C4-2B (cell line): ENCODE data around the gene STAC3.

ENCODE experiments used
- H3K27ac ChIP-seq: fragments of 450-650 bp; 2 replicates; pipeline ENCODE4 v1.5.1; 2017
- ZFX ChIP-seq: fragments of 450-650 bp; IDR thresholded peaks from 2 replicates; pipeline ENCODE4 v1.6.1; 2017
- TF ChIP-seq, protein P1 (sequence below): fragments of 450-650 bp; conservative IDR thresholded peaks from 2 replicates; pipeline ENCODE4 v1.5.1; 2017; ENCODE audit warnings: mild to moderate bottlenecking

The STAC3 gene

DNA sequence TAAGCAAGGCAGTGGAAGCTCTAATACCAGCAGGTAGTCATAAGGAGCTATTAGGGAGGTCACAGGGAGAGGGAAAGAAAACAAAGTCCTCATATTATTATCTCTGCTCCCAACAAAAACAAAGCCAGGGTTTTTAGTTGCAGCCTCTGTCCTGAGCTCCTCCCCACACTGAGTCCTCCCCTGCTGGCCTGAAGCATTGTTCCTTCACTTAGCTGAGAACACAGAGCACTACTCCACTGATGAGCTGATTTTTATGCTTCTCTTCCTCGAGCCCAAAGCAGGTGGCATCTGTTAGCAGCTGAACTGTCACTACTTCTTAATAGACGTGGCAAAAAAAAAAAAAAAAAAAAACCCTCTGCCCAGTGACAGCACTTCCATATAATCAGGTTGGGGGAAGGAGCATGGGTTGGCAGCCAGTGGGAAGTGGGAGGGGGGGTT, 10.5 kb upstream of the STAC3 start:
- TF ChIP-seq, protein P1, sequence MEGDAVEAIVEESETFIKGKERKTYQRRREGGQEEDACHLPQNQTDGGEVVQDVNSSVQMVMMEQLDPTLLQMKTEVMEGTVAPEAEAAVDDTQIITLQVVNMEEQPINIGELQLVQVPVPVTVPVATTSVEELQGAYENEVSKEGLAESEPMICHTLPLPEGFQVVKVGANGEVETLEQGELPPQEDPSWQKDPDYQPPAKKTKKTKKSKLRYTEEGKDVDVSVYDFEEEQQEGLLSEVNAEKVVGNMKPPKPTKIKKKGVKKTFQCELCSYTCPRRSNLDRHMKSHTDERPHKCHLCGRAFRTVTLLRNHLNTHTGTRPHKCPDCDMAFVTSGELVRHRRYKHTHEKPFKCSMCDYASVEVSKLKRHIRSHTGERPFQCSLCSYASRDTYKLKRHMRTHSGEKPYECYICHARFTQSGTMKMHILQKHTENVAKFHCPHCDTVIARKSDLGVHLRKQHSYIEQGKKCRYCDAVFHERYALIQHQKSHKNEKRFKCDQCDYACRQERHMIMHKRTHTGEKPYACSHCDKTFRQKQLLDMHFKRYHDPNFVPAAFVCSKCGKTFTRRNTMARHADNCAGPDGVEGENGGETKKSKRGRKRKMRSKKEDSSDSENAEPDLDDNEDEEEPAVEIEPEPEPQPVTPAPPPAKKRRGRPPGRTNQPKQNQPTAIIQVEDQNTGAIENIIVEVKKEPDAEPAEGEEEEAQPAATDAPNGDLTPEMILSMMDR: no peak
- TF ChIP-seq ZFX: no peak
- H3K27ac ChIP-seq: no peak overlapping the region

DNA sequence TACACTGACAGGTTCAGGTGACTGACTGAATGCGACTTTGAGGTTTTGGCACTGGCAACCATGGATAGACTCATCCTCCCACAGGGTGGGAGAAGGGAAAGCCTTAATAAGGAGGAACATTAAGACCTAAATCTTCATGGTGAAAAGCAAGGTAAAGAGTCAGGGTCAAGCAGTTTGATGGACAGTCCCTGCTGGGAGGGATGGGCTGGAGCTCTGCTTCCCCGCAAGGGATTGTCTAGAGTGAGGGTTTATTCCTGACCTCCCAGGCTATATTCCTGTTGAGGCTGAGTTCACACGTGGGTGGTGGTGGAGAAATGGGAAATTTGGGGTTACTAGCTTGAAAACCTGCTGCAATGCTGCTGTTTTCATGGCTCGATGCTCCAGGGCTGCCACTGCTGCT, 9.4 kb upstream of the STAC3 start:
- TF ChIP-seq, protein P1: no peak
- TF ChIP-seq ZFX: no peak

DNA sequence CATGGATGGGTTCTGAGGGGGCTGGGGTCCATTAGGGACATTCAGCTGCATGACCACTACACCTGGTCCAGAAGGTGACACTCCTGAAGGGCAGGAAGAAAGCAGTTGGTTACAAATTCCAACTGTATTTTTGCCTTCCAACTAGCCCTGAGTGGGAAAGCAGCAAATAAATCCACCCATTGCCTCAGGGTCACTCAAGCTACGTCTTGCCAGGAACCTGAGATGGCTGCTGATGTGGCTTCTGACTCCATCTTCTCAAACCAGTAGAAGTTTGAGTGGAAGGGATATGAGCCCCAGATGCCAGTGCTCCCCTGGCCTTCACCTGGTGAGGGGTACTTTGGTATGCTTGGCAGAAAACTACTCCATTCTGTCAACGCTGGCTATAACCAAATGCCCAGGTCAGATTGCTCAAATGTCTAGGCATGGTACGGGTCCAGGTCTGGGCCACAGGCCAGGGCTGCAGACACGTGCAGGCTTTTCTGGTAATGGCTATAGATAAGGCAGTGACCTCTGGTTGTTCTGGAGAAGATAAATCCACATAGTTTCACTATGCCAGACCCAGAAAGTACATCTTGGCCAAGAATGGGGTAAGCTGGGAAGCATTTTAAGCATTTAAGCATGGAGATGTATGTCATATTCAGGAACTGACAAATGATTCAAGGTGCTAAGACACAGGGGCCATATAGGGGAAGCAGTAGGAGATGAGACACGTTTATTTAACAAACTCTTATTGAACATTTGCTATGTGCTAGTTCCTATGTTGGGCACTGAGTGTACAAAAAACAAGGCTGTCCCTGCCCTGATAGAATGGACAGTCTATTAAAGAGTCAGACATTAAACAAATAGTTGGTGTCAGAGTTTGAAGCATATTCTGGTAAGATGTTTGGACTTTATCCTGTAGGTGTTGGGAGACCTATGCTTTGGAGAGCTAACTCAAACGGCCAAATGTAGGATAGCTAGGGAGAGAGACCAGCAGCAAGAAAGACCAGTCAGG, 8.3 kb upstream of the STAC3 start:
- TF ChIP-seq ZFX: no peak
- TF ChIP-seq, protein P1: no peak

More for the DNA sequence above, 9.4 kb upstream of the STAC3 start:
- no peak overlapping the region for H3K27ac ChIP-seq

DNA sequence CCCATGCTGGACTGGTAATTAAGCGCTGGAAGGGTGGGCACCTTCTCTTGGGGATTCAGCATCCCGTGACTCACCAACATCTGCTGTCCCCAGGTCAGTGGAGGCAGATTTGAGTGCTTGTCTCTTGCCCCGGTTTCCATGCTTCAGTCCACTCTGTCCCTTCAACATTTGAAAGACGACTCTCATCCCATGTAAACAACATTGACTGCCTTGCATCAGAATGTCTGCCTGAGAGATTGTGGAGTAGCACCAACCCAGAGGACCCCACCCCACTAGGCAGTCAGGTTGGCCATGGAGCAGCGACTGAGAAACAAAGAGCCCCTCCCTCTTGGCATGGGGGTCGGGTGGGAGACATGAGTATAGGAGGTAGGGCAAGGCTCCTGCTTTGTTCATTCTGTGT, 4.9 kb upstream of the STAC3 start:
- no peak overlapping the region for H3K27ac ChIP-seq
- TF ChIP-seq, protein P1: no peak
- TF ChIP-seq ZFX: no peak

More for the DNA sequence above, 8.3 kb upstream of the STAC3 start:
- no peak overlapping the region for H3K27ac ChIP-seq

DNA sequence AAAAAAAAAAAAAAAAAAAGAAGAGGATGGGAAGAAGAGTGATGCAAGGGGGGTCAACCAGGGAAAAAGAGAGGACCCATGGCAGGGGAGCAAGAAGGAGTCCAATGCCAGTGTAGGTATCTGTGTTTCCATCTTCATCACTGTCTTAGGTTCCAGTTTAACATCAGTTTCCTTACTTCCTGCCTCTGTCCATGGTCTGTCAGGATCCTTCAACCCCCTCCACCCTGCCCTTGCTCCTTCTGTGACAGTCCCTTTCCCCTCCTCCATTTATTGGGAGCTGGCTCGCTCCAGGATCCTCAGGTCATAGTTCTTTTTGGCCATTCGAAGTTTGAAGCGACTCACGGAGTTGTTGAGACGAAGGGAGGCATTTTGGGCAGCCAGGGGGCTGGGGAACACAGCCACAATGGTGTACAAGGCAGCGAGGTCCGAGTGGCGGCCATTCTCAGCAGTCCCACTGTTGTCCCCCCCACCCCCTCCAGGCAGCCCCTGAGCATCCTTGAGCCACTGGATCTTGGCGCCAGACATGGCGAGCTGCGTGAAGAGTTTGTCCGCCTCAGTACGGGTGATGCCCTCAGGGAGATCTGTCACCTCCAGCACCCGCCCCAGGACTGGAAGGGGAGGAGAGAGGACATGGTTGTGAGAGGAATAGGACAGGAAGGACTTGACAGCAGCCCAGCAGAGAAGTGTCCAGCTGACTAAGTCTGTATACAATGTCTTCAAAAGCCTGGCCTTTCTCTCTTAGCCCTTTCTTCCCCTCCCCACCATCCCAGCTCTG, 3.7 kb upstream of the STAC3 start:
- no peak for TF ChIP-seq ZFX
- TF ChIP-seq, protein P1: no peak
- no peak overlapping the region for H3K27ac ChIP-seq

DNA sequence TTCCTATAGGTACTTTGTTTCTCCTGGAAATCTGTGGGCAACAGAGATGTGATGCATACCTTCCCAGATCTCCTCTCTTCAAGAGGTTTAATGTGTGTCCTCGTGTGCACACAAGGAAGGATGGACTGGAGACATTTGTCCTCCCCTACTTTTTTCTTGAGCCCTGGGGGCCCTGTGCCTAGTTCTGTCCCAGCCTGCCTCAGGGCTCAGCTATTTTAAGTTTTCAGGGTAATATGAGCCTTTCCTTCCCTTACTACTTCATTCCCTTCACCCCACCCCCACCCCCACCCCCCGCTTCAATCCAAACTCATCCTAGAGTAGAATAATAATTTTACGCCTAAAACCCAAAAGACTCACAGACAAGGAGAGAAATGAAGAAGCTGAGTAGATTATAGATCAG, 446 bp downstream of the STAC3 start:
- H3K27ac ChIP-seq: no peak overlapping the region
- no peak for TF ChIP-seq ZFX
- TF ChIP-seq, protein P1: no peak
